CD4-positive, alpha-beta T cell (primary cell): ENCODE data around the gene ATOX1. TPM values are rescaled to one million over a fixed set of nuclear protein-coding genes. Genes with fewer than 3 reads are reported as not detected.

Experiments used
- ATAC-seq: fragments of 200-7000 bp; cut with Tn5 transposase; one replicate; pipeline ENCODE4 v1.10.0; 2022; ENCODE audit warnings: mild to moderate bottlenecking; ENCODE audit not compliant: poor library complexity
- CTCF ChIA-PET: fragments of 350-600 bp; sonication (Branson Sonifier 250); formaldehyde crosslinking; loops from one replicate; lab custom pipeline; 2021; ENCODE audit warnings: antibody characterized with exemption, inconsistent platforms; lab: Charles Lee
- POLR2A ChIA-PET: fragments of 350-600 bp; sonication (Branson Sonifier 250); formaldehyde crosslinking; loops from one replicate; lab custom pipeline; 2021; ENCODE audit warnings: antibody characterized with exemption, inconsistent platforms; lab: Charles Lee
- DNase-seq, 14 experiments: peaks; one replicate each; pipeline ENCODE4 v3.0.0-alpha.2; 2013 to 2020; ENCODE audit warnings: mixed read lengths in 2 of 14
- H3K27ac ChIP-seq, 2 donors: one replicate each; pipeline versions ENCODE4 v1.5.1 to v1.7.0; 2013; ENCODE audit warnings: low read length in 2 of 2, low read depth in 1 of 2, mild to moderate bottlenecking in 1 of 2
- H3K27me3 ChIP-seq, 2 experiments: 1 replicate in 1 of 2; 2 replicates in 1 of 2; pipeline versions ENCODE4 v1.6.1 to v1.7.0; 2013; ENCODE audit warnings: low read length in 2 of 2, control low read depth in 1 of 2, mild to moderate bottlenecking in 1 of 2, moderate library complexity in 1 of 2; ENCODE audit not compliant: insufficient read depth in 2 of 2, control insufficient read depth in 1 of 2
- H3K36me3 ChIP-seq: one replicate; pipeline ENCODE4 v1.6.1; 2013; ENCODE audit warnings: low read length, control low read depth; ENCODE audit not compliant: insufficient read depth
- H3K4me1 ChIP-seq: one replicate; pipeline ENCODE4 v1.6.1; 2013; ENCODE audit warnings: low read length, control low read depth; ENCODE audit not compliant: insufficient read depth
- H3K4me3 ChIP-seq: one replicate; pipeline ENCODE4 v1.5.1; 2013; ENCODE audit warnings: mild to moderate bottlenecking, low read length, moderate library complexity
- H3K9me3 ChIP-seq, 2 experiments: 1 replicate in 1 of 2; 2 replicates in 1 of 2; pipeline versions ENCODE4 v1.6.1 to v1.7.0; 2013; ENCODE audit warnings: low read length in 2 of 2, mild to moderate bottlenecking in 2 of 2, control low read depth in 1 of 2, moderate library complexity in 1 of 2; ENCODE audit not compliant: control insufficient read depth in 1 of 2, insufficient read depth in 1 of 2
- H3K27ac Mint-ChIP-seq: one replicate; pipeline ENCODE4 v1.8.0; 2020; ENCODE audit warnings: mixed read lengths
- H3K27me3 Mint-ChIP-seq: one replicate; pipeline ENCODE4 v1.8.0; 2021; ENCODE audit warnings: mixed read lengths
- H3K36me3 Mint-ChIP-seq: one replicate; pipeline ENCODE4 v1.8.0; 2021; ENCODE audit warnings: low read depth, mixed read lengths
- H3K4me1 Mint-ChIP-seq: one replicate; pipeline ENCODE4 v1.8.0; 2021; ENCODE audit warnings: low read depth, mixed read lengths
- H3K4me3 Mint-ChIP-seq: one replicate; pipeline ENCODE4 v1.8.0; 2020; ENCODE audit warnings: mild to moderate bottlenecking, mixed read lengths
- H3K9me3 Mint-ChIP-seq: one replicate; pipeline ENCODE4 v1.8.0; 2020; ENCODE audit warnings: mixed read lengths
- intact Hi-C, 2 experiments: fragments of 100-400 bp; cut with DNase I in 1 of 2; cut with micrococcal nuclease in 1 of 2; formaldehyde crosslinking; loops; one replicate each; pipeline versions ENCODE4 v1.15.1 to v1.9.0; 2023 to 2025; cut with DNase I, micrococcal nuclease
- total RNA-seq, 174 experiments: library from RNA in 2 of 174; stranded (reverse) in 2 of 174; gene quantifications; one replicate each; pipeline ENCODE4 v1.2.3 and lab custom pipeline; 2021 to 2026
- TF ChIP-seq, protein P1 (sequence below): fragments of 200-600 bp; IDR thresholded peaks from one replicate; pipeline ENCODE4 v1.8.0; 2022; ENCODE audit warnings: antibody characterized with exemption, mild to moderate bottlenecking

The ATOX1 gene
- total RNA-seq, 2 experiments from 2014 or later = 11.2 to 13.3 TPM

DNA sequence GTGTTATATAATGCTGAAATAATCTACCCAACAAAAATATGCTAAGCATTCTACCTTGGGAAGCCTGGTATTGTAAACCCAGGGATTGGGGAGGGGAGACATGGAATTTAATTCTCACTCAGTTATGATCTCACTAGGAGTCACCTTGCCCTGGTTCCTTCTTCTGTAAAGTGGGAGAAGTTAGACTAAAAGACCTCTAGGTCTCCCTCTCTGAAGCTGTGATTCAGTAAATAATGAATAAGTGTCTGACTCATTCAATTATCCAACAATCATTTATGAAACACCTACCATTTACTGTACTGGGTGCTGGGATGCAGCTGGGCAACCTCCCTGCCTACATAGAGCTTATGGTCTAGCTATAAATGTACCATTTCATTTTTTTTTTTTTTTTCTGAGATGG is 51.5 kb downstream of the ATOX1 start:
- Mint-ChIP-seq H3K27me3 (no peaks in the 10 kb centered on the region), H3K9me3 (no peaks in the 10 kb centered on the region), H3K27ac (no peak overlapping the region), H3K4me1 (no peaks in the 10 kb centered on the region), H3K36me3 (no peaks in the 10 kb centered on the region), H3K4me3 (no peak overlapping the region)
- DNase-seq (no peak), ATAC-seq (no peak)
- Histone ChIP-seq H3K27ac (no peak overlapping the region), H3K9me3 (no peaks in the 10 kb centered on the region), H3K36me3 (no peaks in the 10 kb centered on the region), H3K27me3 (no peaks in the 10 kb centered on the region), H3K4me3 (no peak overlapping the region), H3K4me1 (no peaks in the 10 kb centered on the region)
- ChIA-PET CTCF (interaction anchor here (0.7 kb wide), 1 partner anchor 20 kb away, joined by 3 read pairs; the partner anchor contains the start of gene SPARC), POLR2A (no interaction called here)
- intact Hi-C loops = no loop called here
- TF ChIP-seq, protein P1, sequence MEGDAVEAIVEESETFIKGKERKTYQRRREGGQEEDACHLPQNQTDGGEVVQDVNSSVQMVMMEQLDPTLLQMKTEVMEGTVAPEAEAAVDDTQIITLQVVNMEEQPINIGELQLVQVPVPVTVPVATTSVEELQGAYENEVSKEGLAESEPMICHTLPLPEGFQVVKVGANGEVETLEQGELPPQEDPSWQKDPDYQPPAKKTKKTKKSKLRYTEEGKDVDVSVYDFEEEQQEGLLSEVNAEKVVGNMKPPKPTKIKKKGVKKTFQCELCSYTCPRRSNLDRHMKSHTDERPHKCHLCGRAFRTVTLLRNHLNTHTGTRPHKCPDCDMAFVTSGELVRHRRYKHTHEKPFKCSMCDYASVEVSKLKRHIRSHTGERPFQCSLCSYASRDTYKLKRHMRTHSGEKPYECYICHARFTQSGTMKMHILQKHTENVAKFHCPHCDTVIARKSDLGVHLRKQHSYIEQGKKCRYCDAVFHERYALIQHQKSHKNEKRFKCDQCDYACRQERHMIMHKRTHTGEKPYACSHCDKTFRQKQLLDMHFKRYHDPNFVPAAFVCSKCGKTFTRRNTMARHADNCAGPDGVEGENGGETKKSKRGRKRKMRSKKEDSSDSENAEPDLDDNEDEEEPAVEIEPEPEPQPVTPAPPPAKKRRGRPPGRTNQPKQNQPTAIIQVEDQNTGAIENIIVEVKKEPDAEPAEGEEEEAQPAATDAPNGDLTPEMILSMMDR = no peak

GRCh38 chr5:151703780-151704179 is 54.7 kb downstream of the ATOX1 start:
- intact Hi-C loops = no loop called here
- no peaks in the 10 kb centered on the region for H3K9me3 Mint-ChIP-seq
- no peak overlapping the region for H3K4me3 ChIP-seq
- TF ChIP-seq, protein P1 = no peak
- ChIA-PET CTCF (no interaction called here), POLR2A (no interaction called here)
- H3K36me3 ChIP-seq = no peaks in the 10 kb centered on the region
- H3K4me1 Mint-ChIP-seq = no peaks in the 10 kb centered on the region
- H3K9me3 ChIP-seq = no peaks in the 10 kb centered on the region
- H3K36me3 Mint-ChIP-seq = no peaks in the 10 kb centered on the region
- peaks cover 5% of the 10 kb centered on the region for H3K27me3 Mint-ChIP-seq
- DNase-seq (no peak), ATAC-seq (no peak)
- H3K27ac Mint-ChIP-seq = no peak overlapping the region
- no peaks in the 10 kb centered on the region for H3K27me3 ChIP-seq
- no peak overlapping the region for H3K27ac ChIP-seq
- no peaks in the 10 kb centered on the region for H3K4me1 ChIP-seq
- no peak overlapping the region for H3K4me3 Mint-ChIP-seq

- Mint-ChIP-seq H3K27me3 (peaks cover 5% of the 10 kb centered on the region), H3K4me3 (no peak overlapping the region), H3K4me1 (no peaks in the 10 kb centered on the region), H3K27ac (no peak overlapping the region), H3K36me3 (no peaks in the 10 kb centered on the region), H3K9me3 (no peaks in the 10 kb centered on the region)
- H3K36me3 ChIP-seq = no peaks in the 10 kb centered on the region
- H3K9me3 ChIP-seq = no peaks in the 10 kb centered on the region
- H3K27me3 ChIP-seq = no peaks in the 10 kb centered on the region
- DNase-seq (no peak), ATAC-seq (no peak)
- no peak overlapping the region for H3K27ac ChIP-seq
- TF ChIP-seq, protein P1 = no peak
- no peaks in the 10 kb centered on the region for H3K4me1 ChIP-seq
- H3K4me3 ChIP-seq = no peak overlapping the region
- intact Hi-C loops = no loop called here
- ChIA-PET POLR2A (no interaction called here), CTCF (no interaction called here)
These were observed 55.2 kb downstream of the ATOX1 start for GRCh38 chr5:151703227-151703626.
